Measurements from ENCODE around the gene GPC5. TPM values are rescaled to one million over a fixed set of nuclear protein-coding genes. Genes with fewer than 3 reads are reported as not detected.

The GPC5 gene
- total and polyA plus RNA-seq, 4 donors: 0.51 to 22.4 (median 2.0) TPM

GRCh38 chr13:92535222-92536006 lies 1137.0 kb downstream of the GPC5 start:
- Histone ChIP-seq H3K4me1 (ENCODE audit: control insufficient read depth in 4 of 4, insufficient read depth in 4 of 4, low read length in 3 of 4) (no peaks in the 10 kb centered on the region), H3K27ac (ENCODE audit: low read depth in 1 of 2, low read length in 2 of 2) (no peak overlapping the region), H3K36me3 (ENCODE audit: control insufficient read depth in 4 of 4, insufficient read depth in 3 of 4, low read depth in 1 of 4, low read length in 3 of 4) (no peaks in the 10 kb centered on the region), H3K27me3 (ENCODE audit: control insufficient read depth in 4 of 4, insufficient read depth in 4 of 4, low read length in 3 of 4) (no peaks in the 10 kb centered on the region), H3K9ac (ENCODE audit: low read depth in 1 of 2, low read length in 2 of 2) (no peak overlapping the region), H3K4me3 (ENCODE audit: low read depth in 1 of 3, low read length in 3 of 3) (no peak overlapping the region), H3K9me3 (ENCODE audit: control insufficient read depth in 4 of 4, low read length in 3 of 4) (no peaks in the 10 kb centered on the region)
- no peak for TF ChIP-seq NR2F2 (IDR thresholded peaks at IDR 0.05)
- no peak for TF ChIP-seq EGR1 (IDR thresholded peaks at IDR 0.05; ENCODE audit: low read depth in 2 of 2)
- TF ChIP-seq ATF3 (IDR thresholded peaks at IDR 0.05): no peak
- TF ChIP-seq TAF1 (conservative IDR thresholded peaks at IDR 0.05): no peak
- no peak for TF ChIP-seq CTCF (IDR thresholded peaks at IDR 0.05; ENCODE audit: low read depth, low read length, missing input control)
- no peak for TF ChIP-seq RAD21 (IDR thresholded peaks at IDR 0.05)
- no peak for TF ChIP-seq FOXA1 (IDR thresholded peaks at IDR 0.05)
- no peak for TF ChIP-seq MAX (IDR thresholded peaks at IDR 0.05)
- no peak for TF ChIP-seq ZBTB33 (IDR thresholded peaks at IDR 0.05)
- DNase-seq (ENCODE audit: low spot score): no peak
- 91% methylated on average over 6 of the region's 6 CpGs for WGBS

GRCh38 chr13:92537471-92537870 lies 1139.0 kb downstream of the GPC5 start:
- no peak overlapping the region for H3K27ac ChIP-seq (ENCODE audit: low read depth in 1 of 2, low read length in 2 of 2)
- no peak overlapping the region for H3K9ac ChIP-seq (ENCODE audit: low read depth in 1 of 2, low read length in 2 of 2)
- WGBS: 82% methylated on average over 2 of the region's 2 CpGs
- H3K9me3 ChIP-seq (ENCODE audit: control insufficient read depth in 4 of 4, low read length in 3 of 4): peaks cover 0 to 2% (median 0%) of the 10 kb centered on the region in 4 donors
- no peak for DNase-seq (ENCODE audit: low spot score)
- no peaks in the 10 kb centered on the region for H3K4me1 ChIP-seq (ENCODE audit: control insufficient read depth in 4 of 4, insufficient read depth in 4 of 4, low read length in 3 of 4)
- no peaks in the 10 kb centered on the region for H3K27me3 ChIP-seq (ENCODE audit: control insufficient read depth in 4 of 4, insufficient read depth in 4 of 4, low read length in 3 of 4)
- no peaks in the 10 kb centered on the region for H3K36me3 ChIP-seq (ENCODE audit: control insufficient read depth in 4 of 4, insufficient read depth in 3 of 4, low read depth in 1 of 4, low read length in 3 of 4)
- H3K4me3 ChIP-seq (ENCODE audit: low read depth in 1 of 3, low read length in 3 of 3): no peak overlapping the region
- no peak for TF ChIP-seq GABPA (IDR thresholded peaks at IDR 0.05 in 1 of 2, conservative IDR thresholded peaks at IDR 0.05 in 1 of 2)
- TF ChIP-seq FOXA1 (IDR thresholded peaks at IDR 0.05): no peak
- TF ChIP-seq JUND (IDR thresholded peaks at IDR 0.05): no peak
- TF ChIP-seq HNF4G (IDR thresholded peaks at IDR 0.05): no peak
- TF ChIP-seq ATF3 (IDR thresholded peaks at IDR 0.05): no peak
- no peak for TF ChIP-seq MAX (IDR thresholded peaks at IDR 0.05)
- TF ChIP-seq EGR1 (IDR thresholded peaks at IDR 0.05; ENCODE audit: low read depth in 2 of 2): no peak
- no peak for TF ChIP-seq YY1 (IDR thresholded peaks at IDR 0.05)
- TF ChIP-seq REST (IDR thresholded peaks at IDR 0.05): no peak
- TF ChIP-seq RAD21 (IDR thresholded peaks at IDR 0.05): no peak
- TF ChIP-seq SP1 (IDR thresholded peaks at IDR 0.05): no peak
- no peak for TF ChIP-seq CTCF (IDR thresholded peaks at IDR 0.05; ENCODE audit: low read depth, low read length, missing input control)
- no peak for TF ChIP-seq HNF4A (conservative IDR thresholded peaks at IDR 0.05)
- TF ChIP-seq TAF1 (conservative IDR thresholded peaks at IDR 0.05): no peak
- no peak for TF ChIP-seq ZBTB33 (IDR thresholded peaks at IDR 0.05)
- no peak for TF ChIP-seq NR2F2 (IDR thresholded peaks at IDR 0.05)
- no peak for TF ChIP-seq FOXA2 (IDR thresholded peaks at IDR 0.05)
